NCI-H1694 (cell line): ENCODE measurements around the gene FTSJ1.
A peak's percentile ranks its signal among the peaks of the same experiment; 100 is the strongest.
"Not testable (repeated sequence)": the region's sequence is repeated elsewhere in the genome, so short reads cannot be mapped to it uniquely, and the experiment has no call there.

Source experiments
- DNase-seq: peaks from one replicate; lab custom pipeline; 2025; lab: John Stamatoyannopoulos, UW

Gene FTSJ1, protein sequence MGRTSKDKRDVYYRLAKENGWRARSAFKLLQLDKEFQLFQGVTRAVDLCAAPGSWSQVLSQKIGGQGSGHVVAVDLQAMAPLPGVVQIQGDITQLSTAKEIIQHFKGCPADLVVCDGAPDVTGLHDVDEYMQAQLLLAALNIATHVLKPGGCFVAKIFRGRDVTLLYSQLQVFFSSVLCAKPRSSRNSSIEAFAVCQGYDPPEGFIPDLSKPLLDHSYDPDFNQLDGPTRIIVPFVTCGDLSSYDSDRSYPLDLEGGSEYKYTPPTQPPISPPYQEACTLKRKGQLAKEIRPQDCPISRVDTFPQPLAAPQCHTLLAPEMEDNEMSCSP

DNA sequence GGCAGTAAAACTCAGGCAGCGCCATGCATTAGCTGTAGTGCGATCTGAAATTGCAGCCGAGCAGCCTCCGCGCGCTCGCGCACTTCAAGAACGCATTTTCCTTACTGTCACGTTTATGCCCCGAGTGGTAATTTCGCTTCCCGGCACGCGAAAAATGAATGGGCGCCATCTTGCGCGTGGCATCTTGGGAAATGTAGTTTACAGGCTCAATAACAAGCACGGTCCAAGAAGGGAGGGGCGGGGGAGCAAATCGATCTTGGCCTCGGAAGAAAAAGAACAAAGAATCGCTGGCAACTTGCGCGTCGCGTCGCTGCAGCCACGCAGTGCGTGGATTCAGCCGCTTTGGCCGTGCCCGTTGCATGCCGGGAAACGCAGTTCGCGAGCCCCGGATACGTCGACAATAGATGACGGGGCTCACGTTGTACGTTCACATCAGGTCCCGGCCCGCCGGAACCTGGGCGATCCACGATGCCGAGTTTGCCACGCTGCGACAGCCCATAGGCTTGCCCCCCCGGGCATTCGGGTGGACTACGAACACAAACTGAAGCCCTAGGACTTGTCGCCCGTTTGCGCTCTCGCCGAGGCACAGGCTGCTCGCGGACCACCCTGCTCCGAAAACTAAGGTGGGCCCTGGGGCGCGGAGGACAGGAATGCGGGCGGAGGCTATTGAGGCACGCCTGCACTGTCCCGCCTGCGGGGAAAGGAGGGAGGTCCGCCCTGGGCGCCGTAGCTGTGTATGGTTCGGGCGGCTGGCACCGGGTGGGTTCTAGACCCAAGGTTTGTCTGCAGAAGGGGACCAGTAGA lies at the start of gene FTSJ1:
Gene FTSJ1, plus strand, starts transcription at position 426 of the 804 bp plus-strand sequence. CDS start 1,849 bp downstream, outside the sequence.
- DNase-seq, result peak; percentile 75

DNA sequence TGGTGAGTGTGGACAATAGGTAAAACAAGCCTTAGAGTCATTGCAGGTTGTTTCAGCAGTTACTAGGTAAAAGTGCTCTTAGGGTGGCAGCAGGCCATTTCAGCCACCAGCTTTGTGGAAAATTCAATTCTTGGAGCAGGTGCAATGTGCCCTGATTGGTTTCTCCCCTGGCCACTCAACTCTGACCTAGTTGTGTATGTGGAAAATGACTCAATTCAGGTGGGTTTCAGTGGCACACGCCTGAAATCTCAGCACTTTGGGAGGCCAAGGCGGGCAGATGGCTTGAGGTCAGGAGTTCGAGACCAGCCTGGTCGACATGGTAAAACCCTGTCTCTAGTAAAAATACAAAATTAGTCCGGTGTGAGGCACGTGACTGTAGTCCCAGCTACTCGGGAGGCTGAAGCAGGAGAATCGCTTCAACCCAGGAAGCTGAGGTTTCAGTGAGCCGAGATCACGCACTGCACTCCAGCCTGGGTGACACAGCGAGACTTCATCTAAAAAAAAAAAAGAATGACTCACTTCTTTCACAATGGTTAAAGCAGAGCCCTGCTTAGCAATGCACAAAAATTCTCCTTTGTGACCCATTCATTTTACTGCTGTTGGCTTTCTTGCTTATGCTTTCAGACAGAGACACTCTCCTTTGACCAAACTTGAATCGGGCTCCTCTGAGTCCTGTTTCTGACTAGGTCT lies 48.8 kb upstream of the FTSJ1 start:
- not testable (repeated sequence) for DNase-seq

DNA sequence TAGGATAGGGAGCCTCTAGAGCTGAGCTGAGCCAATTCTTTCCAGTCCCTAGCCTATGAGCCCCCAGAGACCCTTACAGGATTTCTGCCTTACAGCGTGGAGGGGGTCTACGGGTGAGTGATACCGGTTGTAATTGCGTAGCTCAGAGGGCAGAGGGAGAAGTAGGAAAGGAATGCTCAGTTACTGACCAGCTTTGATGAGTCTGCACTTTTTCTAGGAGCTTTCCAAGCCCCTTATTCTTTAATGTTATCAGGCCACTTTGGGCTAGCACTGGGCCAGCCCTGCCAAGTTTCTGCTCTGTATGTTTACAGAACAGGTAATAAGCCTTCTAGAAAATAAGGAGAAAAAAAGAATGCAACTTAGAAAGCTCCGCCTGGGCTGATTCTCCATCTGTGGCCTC lies 46.4 kb upstream of the FTSJ1 start:
- DNase-seq, result not testable (repeated sequence)

DNA sequence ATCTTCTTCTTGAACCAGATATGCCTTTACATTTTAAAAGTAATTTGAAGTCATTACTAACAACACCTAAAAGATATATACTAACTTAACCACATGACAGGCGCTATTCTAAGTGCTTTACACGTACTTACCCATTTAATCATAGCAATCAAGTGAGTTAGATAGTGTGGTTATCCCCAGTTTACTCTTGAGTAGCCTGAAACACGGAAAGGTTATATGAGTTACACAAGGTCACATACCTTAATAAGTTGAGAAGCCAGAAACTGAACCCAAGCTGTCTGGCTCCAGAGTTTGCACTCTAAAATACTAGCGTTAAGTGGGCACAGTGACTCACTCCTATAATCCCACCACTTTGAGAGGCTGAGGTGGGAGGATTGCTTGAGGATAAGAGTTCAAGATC lies 45.8 kb upstream of the FTSJ1 start:
- not testable (repeated sequence) for DNase-seq

DNA sequence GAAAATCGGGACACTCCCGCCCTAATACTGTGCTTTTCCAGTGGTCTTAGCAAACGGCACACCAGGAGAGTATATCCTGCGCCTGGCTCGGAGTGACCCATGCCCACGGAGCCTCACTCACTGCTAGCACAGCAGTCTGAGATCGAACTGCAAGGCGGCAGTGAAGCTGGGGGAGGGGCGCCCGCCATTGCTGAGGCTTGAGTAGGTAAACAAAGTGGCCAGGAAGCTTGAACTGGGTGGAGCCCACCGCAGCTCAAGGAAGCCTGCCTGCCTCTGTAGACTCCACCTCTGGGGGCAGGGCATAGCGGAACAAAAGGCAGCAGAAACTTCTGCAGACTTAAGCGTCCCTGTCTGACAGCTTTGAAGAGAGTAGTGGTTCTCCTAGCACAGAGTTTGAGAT lies 42.3 kb upstream of the FTSJ1 start:
- not testable (repeated sequence) for DNase-seq

DNA sequence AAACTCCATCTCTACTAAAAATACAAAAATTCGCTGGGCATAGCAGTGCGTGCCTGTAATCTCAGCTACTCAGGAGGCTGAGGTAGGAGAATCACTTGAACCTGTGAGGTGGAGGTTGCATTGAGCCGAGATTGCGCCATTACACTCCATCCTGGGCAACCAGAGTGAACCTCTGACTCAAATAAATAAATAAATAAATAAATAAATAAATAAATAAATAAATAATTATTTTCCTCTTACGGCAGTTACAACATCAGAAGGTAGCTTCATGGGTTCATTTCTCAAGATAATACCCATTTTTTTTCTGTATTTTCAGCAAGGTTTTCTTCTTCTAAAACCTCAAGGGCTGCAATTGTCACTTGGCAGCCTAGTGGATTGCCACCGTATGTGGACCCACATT lies 28.8 kb upstream of the FTSJ1 start:
- DNase-seq, result not testable (repeated sequence)

DNA sequence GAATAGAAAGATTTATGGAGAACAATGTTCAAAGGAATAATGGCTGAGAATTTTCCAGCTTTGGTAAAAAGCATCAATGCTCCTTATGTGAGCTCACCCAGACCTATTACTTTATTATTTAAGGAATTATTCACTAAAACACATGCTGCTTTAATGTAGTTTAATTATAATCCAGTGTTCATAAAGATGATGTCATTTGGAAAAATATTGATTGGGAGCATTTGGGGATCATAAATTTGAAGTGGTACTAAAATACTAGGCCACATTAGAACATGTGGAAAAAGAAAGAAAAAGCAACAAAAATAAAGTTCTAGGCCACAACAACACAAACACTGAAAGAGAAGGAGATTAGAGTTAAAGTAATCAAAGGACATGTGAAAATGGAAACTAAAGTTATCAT lies 25.9 kb upstream of the FTSJ1 start:
- no peak for DNase-seq

DNA sequence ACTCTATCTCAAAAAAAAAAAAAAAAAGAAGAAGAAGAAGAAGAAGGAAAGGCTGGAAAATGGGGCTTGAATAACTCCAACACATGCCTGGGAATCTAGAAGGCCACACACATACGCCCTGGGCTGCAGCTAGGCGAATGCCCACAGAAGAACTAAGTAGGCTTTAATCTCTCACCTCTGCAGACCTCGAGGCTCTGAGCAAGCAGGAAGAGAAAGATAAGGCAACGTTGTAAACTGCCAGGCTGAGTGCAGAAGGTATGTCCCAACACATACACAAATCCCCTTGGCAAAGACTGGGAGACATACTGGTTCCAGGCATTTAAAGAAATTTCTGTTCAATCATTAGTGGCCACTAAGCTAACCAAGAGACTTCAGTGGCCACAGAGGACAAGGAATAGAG lies 24.3 kb upstream of the FTSJ1 start:
- no peak for DNase-seq

DNA sequence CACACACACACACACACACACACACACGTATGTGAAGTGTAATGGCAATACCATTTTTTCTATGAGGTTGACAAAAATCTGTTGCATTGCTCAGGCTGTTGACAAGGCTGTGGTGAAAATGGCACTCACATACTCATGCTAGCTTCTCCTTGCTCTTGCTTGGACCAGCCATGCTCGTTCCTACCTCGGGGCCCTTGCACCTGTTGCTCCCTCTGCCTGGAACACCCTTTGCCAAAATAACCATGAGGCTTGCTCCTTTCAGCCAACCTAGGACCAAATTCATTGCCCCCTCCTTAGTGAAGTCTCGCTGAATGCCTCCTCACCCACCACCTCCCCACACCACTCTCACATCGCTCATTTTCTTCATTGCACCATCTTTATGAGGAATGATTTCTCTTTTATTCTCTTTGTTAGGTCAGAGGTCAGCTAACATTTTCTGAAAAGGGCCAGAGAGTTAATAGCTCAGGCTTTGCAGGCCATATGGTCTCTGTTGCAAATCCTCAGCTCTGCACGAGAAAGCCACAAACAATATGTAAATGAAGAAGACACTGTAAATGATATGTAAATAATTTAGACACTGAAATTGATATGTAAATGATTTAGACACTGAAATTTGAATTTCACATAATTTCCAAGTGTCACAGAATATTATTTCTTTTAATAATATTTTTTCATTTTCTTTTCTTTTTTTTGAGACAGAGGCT lies 19.2 kb upstream of the FTSJ1 start:
- no peak for DNase-seq

DNA sequence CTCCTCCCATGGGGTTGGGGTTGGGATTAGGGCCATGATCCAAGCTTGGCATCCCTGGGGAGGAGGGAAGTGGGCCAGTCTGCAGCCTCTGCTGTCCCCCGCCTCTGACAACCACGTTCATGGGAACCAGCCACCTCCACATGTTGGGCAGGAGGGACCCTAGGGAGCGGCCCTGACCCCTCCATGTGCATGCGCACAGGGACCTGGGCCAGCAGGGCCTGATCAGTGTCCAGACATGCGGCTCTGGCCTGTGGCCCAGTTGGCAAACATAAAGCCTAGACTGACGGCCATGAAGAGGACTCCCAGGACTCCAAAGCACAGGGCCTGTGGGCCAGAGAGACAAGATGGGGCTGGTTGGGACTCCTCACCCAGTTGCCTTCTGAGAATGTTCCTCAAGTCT lies 17.3 kb upstream of the FTSJ1 start:
- DNase-seq, result no peak

DNA sequence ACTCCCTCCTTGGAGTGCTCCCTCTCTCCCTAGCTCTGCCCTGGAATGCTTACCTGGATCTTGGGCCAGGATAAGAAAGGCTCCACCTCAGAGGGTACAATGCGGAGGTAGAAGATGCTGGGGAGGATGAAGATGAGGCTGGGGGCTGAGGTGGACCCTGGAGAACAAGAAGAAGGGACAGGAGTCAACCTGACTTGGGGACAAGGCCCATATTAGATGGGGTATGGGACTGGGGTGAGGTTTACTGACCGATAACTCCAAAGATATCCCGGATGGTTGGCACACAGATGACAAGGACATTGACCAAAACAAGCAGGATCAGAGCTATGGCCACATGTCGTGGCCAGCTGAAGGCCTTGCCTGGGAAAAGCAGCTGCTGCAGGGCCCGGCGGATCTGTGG lies 16.5 kb upstream of the FTSJ1 start:
- no peak for DNase-seq

DNA sequence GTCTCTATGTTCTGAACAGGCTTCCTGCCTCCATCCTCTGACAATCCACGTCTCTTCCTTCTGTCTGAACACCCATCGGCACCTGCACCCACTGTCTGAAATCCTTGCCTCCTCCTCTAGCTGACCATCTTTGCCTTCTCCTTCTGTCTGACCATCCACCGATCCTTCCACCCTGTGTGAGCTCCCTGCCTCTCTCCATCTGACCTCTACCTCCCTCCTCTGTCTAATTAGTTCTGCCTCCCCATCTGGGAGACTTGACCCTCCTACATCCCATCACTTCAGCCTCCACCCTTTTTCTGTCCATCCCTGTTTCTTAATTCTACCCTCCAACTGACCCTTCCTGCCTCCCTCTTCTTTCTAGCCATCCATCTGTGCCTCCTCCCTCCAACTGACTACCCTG lies 16.0 kb upstream of the FTSJ1 start:
- DNase-seq, result no peak

DNA sequence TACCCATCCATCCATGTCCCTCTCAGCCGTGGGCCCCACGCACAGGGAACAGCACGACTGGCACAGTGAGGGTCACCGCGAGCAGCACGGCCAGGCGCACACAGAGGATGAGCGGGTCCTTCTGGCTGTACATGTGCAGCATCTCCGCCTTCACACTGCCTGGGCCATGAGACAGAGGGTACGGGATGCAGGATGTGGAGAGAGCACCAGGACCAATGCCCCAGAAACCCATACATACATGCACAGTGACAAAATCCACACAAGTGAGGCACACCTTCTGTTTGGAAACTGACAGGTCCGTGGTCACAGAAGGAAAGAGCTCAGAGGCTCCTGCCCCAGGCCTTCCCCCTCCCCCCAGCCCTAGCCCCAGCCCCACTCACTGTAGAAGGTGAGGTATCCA lies 15.4 kb upstream of the FTSJ1 start:
- DNase-seq, result no peak

DNA sequence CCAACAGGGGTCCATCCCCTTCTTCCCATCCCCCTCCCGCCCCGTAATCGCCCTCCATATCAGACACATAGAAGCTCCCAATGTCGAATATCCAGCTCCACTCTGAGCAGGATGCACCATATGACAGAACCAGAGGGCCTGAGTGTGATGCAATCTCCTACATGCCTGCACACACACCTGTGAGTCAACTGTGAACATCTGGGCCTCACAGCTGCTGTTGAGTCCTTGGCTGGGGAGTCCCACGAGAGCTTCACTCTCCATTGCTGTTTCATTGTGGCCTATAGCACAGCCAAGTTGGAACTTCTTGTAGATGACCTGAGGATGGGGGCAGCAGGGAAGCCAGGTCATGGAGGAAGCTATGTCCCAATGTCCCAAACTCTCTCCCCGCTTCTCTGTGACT lies 14.2 kb upstream of the FTSJ1 start:
- DNase-seq, result no peak

DNA sequence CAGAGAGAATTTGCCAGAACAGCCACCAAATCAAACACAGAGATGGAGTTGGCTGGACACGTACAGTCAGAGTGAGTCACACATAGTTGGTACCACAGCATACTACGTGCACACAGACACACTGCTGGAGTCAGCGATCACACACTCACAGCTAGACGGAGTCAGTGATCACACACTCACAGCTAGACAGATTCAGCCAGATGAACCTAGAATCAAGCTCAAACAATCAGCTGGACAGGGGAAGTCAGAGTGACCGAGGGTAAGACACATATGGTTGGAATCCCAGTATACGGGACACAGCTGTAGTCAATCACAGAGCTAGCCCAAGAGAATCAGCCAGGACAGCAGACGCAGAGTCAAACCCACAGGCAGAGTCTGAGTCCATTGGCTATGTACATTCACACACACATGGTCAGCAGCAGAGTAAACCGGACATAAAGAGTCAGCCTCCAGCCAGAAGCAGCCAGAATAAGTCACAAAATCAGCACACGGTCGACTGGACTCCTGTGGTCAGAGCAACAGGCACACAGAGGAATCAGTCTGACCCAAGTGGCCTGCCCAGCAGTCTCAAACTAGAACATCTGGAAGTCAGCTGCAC lies 10.6 kb upstream of the FTSJ1 start:
- DNase-seq, result no peak

DNA sequence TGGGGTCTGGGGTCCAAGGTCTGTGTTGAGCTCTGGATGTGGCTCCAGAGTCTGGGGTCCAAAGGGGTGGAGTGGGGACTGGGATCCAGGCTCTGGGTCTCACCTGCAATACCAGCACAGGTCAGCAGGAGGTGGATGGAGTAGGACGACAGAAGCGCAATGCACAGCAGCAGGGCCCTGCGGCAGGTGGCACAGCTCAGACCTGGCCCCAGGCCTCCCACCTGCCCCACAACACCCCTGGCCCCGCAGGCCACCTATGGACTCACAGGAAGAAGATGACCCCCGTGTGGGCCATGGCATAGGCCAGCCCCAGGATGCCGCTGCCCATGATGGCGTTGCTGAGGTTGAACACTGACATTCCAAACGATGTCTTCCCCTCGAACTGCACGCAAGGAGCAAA lies 9.3 kb upstream of the FTSJ1 start:
- no peak for DNase-seq

DNA sequence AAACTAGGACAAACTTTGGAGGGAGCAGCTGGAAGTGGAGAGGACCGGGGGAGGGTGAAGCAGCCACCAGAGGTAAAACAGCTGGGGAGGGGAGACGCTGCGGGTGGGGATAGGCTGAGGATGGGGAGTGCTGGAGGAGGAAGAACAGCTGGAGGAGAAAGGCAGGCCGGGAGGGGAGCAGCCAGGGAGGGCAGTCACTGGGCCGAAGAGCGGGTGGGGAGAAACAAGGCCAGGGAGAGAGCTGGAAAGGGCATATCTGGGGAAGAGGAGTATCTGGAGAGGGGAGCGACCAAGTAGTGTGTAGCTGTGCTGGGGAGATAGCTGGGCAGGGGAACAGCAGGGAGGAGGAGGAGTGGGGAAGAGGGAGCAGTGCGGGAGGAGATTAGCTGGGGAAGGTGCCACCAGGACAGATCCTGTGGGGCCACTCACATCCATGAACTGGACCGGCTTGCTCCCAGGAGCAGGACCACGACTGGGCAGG lies 8.7 kb upstream of the FTSJ1 start:
- no peak for DNase-seq

DNA sequence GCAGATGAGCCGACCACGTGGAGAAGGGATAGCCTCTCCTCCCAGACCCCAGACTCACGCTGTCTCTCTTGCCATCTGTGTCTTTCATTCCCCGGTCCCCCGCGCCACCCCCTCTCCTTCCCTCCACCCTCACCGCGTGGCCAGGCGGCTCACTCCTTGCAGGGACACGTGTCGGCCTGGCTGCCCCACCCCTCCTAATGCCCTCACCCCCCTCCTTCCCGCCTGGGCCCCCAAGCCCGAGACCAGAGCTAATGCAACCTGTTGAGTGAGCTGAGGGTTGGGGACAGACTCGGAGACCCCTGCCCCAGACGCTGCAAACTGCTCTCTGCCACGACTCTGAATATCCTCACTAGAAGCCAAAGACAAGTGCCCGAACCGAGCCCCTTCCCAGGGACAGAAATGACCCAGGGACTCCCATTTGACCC lies 7.7 kb upstream of the FTSJ1 start:
- no peak for DNase-seq

DNA sequence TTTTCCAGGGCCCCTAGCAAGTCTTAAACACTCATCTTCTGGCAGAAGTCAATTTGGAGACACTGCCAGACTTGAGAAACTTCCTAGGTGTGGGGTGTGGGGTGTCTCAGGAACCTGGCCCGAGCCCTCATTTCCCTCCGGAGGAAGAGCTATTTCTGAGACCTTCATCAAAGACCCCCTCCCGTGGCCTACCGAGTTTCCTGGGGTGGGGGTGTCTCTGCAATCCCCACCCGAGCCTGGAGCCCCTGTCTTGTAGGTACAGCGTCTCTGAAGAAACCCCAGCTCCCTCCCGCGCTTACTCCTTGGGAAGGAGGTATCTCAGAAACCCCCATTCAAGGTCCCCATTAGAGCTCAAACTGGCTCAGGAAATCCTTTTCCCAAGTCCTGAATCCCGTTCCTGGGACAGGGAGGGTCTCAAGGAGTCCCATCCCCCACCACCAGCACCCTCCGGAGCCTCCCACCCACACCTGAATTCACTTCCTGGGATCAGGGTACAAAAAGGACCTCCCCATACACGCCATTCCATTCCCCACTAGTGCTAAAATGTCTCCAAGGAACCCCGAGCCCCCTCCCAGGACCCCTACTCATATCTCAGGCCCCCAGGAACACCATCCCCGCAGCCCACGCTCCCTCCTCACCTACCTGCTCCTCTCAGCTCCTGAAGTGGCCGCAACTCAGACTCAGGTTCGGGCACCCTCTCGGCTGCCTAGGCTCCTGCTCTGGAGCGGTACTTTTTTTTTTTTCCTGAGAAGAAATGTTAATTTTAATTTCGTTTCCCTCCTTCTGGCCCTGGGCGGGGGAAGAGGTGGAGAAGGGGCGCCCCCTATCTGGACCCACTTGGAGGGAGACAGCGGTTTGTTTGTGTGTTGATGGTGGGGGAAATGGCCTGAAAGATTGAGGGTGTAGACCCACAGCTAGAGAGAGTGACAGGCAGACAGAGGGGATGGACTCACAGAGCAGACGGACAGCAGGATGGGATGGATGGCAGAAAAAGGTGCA lies 7.0 kb upstream of the FTSJ1 start:
- DNase-seq, result no peak

DNA sequence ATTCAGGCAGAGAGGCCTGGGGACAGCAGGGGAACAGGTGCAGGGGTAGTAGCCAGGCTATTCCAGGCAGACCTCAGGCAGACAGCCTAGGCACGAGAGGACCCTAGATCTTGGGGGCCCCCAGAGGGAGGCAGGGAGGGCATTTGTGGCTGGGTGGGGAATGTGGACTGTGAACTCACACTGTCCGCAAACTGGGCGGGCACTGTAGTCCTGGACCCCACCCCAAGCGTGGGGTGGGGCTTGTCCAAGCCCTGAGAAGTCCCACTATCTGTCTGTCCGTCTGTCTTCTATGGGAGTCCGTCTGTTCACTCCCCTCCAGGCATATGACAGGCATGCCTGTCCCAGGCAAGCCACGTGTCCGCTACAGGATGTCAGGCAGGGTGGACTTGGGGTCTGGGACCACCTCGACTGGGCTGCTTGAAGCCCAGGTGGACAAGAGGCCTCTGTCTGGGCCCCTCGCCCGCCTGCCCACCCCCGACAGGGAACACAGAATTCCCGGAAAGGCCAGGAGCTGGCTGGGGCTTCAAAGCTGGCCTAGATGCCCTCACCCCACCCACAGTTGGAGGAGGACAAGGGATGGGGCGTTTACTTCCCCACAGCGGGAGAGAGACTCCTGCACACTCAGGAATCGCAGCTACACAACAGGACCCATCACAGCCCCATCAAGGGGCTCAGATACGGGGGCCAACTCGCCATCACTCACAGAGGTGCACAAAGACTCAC lies 5.7 kb upstream of the FTSJ1 start, which contains the start of gene SLC38A5:
Gene SLC38A5, minus strand, starts transcription at position 151 of the 723 bp plus-strand sequence. CDS start 2,336 bp downstream, outside the sequence.
- no peak for DNase-seq
